Ishikawa (cell line): ENCODE data around the gene BTBD16.

ENCODE experiments used
- CEBPB ChIP-seq: IDR thresholded peaks from 2 replicates; pipeline ENCODE4 v1.6.1; 2012
- EGR1 ChIP-seq: IDR thresholded peaks from 2 replicates; pipeline ENCODE4 v1.6.1; 2012
- EP300 ChIP-seq: IDR thresholded peaks from 2 replicates; pipeline ENCODE4 v1.6.1; 2012; ENCODE audit warnings: borderline replicate concordance
- RAD21 ChIP-seq: IDR thresholded peaks from 2 replicates; pipeline ENCODE4 v1.6.1; 2012; ENCODE audit warnings: low read depth
- YY1 ChIP-seq: IDR thresholded peaks from 2 replicates; pipeline ENCODE4 v1.6.1; 2012; ENCODE audit warnings: low read depth

- TF ChIP-seq RAD21 (no peak), YY1 (no peak), EP300 (no peak), EGR1 (no peak), CEBPB (no peak)
Observed at GRCh38 chr10:122306744-122307143, 35.6 kb downstream of the BTBD16 start.
